Measurements from ENCODE around the gene OR12D3. TPM values are rescaled to one million over a fixed set of nuclear protein-coding genes. Genes with fewer than 3 reads are reported as not detected.
"Not testable (repeated sequence)": the region's sequence is repeated elsewhere in the genome, so short reads cannot be mapped to it uniquely, and the experiment has no call there.

Gene OR12D3, protein sequence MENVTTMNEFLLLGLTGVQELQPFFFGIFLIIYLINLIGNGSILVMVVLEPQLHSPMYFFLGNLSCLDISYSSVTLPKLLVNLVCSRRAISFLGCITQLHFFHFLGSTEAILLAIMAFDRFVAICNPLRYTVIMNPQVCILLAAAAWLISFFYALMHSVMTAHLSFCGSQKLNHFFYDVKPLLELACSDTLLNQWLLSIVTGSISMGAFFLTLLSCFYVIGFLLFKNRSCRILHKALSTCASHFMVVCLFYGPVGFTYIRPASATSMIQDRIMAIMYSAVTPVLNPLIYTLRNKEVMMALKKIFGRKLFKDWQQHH
- not detected in 2 replicates for total RNA-seq

- DNase-seq (ENCODE audit: low read depth in 2 of 2) = no peak
Measured at GRCh38 chr6:29375191-29375590, at the start of gene OR12D3. Gene OR12D3, minus strand, starts transcription at chr6:29375291. Its CDS starts 4 bp downstream, at chr6:29375287.

DNA sequence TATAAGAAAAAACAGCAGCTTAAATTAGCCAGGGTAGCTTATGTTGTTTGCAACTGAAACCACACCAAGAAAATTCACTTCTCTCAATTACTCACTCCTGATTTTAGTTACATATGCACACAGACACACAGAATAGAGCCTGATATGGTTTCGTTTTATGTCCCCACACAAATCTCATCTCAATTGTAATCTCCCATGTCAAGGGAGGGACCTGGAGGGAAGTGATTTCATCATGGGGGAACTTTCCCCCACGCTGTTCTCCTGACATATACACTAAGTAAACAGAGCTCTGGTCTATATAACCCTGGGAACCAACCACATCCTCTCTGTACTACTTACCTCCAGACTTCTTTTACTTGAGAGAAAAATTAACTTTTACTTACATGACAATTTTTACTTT, 49.5 kb upstream of the OR12D3 start:
- peak in 1 of 2 donors; percentile 35 for DNase-seq (ENCODE audit: low read depth in 2 of 2)

GRCh38 chr6:29424168-29424567, 49.1 kb upstream of the OR12D3 start:
- DNase-seq (ENCODE audit: low read depth in 2 of 2) = no peak

- peak in 1 of 2 donors; percentile 18 for DNase-seq (ENCODE audit: low read depth in 2 of 2)
Measured at GRCh38 chr6:29419516-29419915, 44.4 kb upstream of the OR12D3 start.

- DNase-seq (ENCODE audit: low read depth in 2 of 2) = peak; percentile 7 to 30
Measured at GRCh38 chr6:29414588-29414987, 39.5 kb upstream of the OR12D3 start, which contains the start of gene OR12D1. Gene OR12D1, plus strand, starts transcription at chr6:29414928.

DNA sequence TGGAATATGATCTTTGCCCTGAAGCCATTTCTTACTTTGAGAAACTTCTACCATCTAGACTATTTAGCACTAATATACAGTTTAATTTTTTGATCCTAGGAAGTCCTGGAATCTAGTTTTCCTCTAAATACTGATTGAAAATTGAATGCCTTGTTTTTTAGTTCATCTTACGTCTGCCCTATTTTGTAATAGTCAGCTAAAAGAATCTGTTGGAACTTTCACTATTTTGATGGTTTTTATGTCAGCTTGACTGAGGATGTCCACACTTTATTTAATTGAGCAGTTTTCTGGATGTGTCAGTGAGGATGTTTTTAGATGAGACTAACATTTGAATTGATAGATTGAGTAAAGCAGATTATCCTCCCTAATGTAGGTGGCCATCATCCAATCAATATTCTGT, 28.7 kb upstream of the OR12D3 start:
- no peak for DNase-seq (ENCODE audit: low read depth in 2 of 2)

- DNase-seq (ENCODE audit: low read depth in 2 of 2) = no peak
Measured at GRCh38 chr6:29399525-29399924, 24.4 kb upstream of the OR12D3 start.

DNA sequence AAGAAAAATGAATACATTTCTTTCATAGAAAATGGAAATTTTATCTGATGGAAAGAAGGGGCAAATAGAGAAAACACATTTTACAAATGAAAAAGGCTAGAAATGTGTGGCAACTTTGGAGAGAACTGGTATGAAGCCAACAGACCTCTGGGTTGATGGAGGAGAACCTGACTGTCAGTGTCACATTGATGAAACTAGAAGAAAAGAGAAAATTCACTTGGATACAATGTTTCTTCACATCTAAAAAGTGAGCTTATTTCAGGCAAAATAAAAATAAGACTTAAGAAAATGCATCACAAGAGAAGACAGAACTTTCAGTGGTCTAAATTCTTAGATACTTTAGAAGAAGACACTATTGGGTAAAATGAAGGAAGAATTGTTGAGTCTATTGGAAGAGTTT, 20.2 kb upstream of the OR12D3 start, which contains the start of gene OR12D2:
Gene OR12D2, plus strand, starts transcription at position 301 of the 400 bp plus-strand sequence. CDS start 1,069 bp downstream, outside the sequence.
- DNase-seq (ENCODE audit: low read depth in 2 of 2) = no peak

- no peak for DNase-seq (ENCODE audit: low read depth in 2 of 2)
Measured at GRCh38 chr6:29388533-29388932, 13.4 kb upstream of the OR12D3 start.

DNA sequence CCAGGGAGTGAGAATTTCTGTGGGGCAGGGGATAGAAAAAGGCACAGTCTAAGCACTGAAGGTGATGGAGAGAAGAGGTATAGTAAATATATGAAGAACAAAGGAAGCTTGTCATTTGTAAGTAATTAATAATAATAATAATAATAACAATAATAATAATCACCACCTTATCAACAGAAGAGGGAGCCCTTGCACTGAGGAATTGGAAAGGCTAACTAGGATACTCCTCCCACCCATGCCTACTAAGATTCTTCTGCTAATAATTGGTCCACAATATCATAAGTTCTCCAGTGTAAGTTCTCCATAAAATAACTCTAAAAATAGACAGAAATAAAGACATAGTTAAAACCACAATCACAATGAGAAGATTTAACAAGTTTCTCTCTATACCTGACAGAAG, 912 bp upstream of the OR12D3 start:
- peak; percentile 44 to 63 for DNase-seq (ENCODE audit: low read depth in 2 of 2)

DNA sequence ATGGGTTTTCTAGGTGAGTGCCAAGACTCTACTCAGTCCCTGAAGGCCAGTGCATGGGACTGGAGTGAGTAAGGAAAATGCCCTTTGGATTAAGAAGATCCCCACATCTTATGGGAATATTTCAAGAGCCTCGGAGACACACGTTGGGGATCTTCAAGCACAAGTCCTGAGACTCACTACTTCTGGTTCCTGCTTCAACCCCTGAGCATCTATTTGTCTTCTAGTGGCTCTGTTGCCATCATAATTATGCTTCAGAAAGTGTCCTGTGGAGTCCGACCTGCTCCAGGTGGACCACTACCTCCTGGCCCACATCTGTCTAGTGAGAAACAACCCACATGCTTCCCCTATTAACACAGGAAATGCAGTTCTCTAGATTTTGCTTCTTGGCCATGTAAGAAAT, 6.3 kb downstream of the OR12D3 start, which contains the start of gene OR5V1:
Gene OR5V1, minus strand, starts transcription at position 101 of the 400 bp plus-strand sequence. CDS start 12,670 bp downstream, outside the sequence.
- DNase-seq (ENCODE audit: low read depth in 2 of 2) = no peak

GRCh38 chr6:29355603-29356002, 19.5 kb downstream of the OR12D3 start:
- no peak for DNase-seq (ENCODE audit: low read depth in 2 of 2)

DNA sequence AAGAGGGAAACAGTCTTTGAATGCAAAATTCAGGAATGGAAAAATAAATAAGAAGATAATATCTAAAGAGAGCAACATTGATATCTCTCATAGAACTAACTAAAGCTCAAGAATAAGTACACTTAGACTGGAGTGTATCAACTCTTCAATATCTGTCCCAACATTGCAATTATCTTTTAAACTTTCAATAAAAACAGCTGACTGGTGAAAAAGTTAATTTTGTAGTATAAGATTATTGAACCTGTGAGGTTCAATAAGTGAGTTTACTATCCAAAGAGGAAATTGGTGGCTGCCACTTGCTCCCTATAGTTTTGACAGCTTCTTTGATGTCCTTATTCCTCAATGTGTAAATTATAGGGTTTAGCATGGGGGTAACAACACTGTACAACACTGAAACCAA, 20.1 kb downstream of the OR12D3 start:
- DNase-seq (ENCODE audit: low read depth in 2 of 2) = no peak

DNA sequence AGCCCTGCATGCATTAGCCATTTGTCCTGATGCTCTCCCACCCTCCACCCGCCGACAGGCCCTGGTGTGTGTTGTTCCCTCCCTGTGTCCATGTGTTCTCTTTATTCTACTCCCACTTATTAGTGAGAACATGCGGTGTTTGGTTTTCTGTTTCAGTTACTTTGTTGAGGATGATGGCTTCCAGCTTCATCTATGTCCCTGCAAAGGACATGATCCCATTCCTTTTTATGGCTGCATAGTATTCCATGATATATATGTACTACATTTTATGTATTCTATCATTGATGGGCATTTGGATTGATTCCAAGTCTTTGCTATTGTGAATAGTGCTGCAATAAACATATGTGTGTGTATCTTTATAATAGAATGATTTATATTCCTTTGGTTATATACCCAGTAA, 25.7 kb downstream of the OR12D3 start:
- not testable (repeated sequence) for DNase-seq (ENCODE audit: low read depth in 2 of 2)

- no peak for DNase-seq (ENCODE audit: low read depth in 2 of 2)
Measured at GRCh38 chr6:29345380-29345779, 29.7 kb downstream of the OR12D3 start.

DNA sequence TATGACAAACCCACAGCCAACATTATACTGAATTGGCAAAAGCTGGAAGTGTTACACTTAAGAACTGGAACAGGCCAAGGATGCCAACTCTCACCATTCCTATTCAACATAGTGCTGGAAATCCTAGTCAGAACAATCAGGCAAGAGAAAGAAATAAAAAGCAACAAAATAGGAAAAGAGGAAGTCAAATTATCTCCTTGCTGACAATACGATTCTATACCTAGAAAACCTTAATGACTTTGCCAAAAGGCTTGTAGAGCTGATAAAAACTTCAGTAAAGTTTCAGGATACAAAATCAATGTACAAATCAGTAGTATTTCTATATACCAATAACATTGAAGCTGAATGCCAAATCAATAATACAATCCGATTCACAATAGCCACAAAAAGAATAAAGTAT, 38.8 kb downstream of the OR12D3 start:
- DNase-seq (ENCODE audit: low read depth in 2 of 2) = no peak

DNA sequence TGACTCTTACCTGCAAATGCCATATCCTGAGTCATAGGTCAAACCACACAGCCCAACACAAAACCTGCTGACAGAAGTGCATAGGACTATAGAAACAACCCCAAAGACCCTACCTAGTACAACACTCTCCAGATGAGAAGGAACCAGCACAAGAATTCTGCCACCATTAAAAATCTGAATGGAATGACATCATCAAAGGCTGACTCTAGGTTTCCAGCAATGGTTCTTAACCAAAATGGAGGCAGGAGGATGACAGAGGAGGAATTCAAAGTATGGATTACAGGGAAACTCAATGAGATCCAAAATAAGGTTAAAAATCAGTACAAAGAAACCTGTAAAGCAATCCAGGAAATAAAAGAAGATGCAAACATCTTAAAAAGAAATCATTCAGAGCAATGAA, 42.4 kb downstream of the OR12D3 start:
- no peak for DNase-seq (ENCODE audit: low read depth in 2 of 2)

DNA sequence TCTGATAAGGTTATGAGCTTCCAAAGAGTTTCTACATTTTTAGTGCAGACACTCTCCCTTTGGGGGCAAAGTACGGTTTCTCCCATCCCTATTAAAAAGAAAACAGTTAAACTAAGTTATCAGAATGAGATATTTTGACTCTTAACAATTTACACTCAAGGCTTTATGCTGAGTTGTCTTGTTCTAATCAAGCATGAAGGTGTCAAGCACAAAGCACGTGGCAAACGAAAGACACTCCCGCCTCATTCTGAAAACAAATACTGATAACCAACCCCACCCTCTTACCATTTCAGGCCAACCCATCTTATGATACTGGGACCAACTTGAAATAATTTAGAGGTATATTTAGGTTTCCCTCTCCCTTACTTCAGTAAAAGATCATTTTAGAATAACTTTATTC, 49.3 kb downstream of the OR12D3 start:
- no peak for DNase-seq (ENCODE audit: low read depth in 2 of 2)

Other genes with a start within 250 kb of the OR12D3 start
- not detected in 2 replicates for gene OR2J2, start 204.4 kb downstream of the OR12D3 start, total RNA-seq
- gene OR14J1, start 73.6 kb downstream of the OR12D3 start, total RNA-seq = not detected in 2 replicates
- gene OR5V1, start 6.4 kb downstream of the OR12D3 start, total RNA-seq = not detected in 2 replicates
- gene OR12D2, start 20.3 kb upstream of the OR12D3 start, total RNA-seq = not detected in 2 replicates
- gene OR12D1, start 39.6 kb upstream of the OR12D3 start, total RNA-seq = not detected in 2 replicates
- gene OR10C1, start 64.0 kb upstream of the OR12D3 start, total RNA-seq = not detected in 2 replicates
- gene OR11A1, start 81.8 kb upstream of the OR12D3 start, total RNA-seq = not detected in 2 replicates
- not detected in 2 replicates for gene OR2H1, start 81.9 kb upstream of the OR12D3 start, total RNA-seq
- gene MAS1L, start 112.7 kb upstream of the OR12D3 start, total RNA-seq = not detected in 2 replicates
- 29.2 and 39.0 TPM in 2 replicates for gene UBD, start 184.4 kb upstream of the OR12D3 start, total RNA-seq
- not detected in 2 replicates for gene OR2H2, start 209.8 kb upstream of the OR12D3 start, total RNA-seq

All from lung microvascular endothelial cell (primary cell).